Aorta (tissue), 5 donors: Measurements from ENCODE around the gene CXCR5. TPM values are rescaled to one million over a fixed set of nuclear protein-coding genes. Genes with fewer than 3 reads are reported as not detected.

Source experiments
- ATAC-seq: fragments of 200-7000 bp; cut with Tn5 transposase; one replicate; pipeline ENCODE4 v1.9.1; 2022; ENCODE audit warnings: moderate library complexity; ENCODE audit not compliant: low FRiP score
- DNase-seq, 2 donors: peaks; one replicate each; pipeline ENCODE4 v3.0.0-alpha.2; 2020
- H3K27ac ChIP-seq, 2 donors: one replicate each; pipeline ENCODE4 v1.5.1; 2013; ENCODE audit warnings: low read length in 2 of 2, mild to moderate bottlenecking in 2 of 2, moderate library complexity in 2 of 2, control low read depth in 1 of 2, inconsistent platforms in 1 of 2, low read depth in 1 of 2
- H3K27me3 ChIP-seq, 2 donors: one replicate each; pipeline ENCODE4 v1.6.1; 2013; ENCODE audit warnings: control low read depth in 1 of 2, low read length in 1 of 2, mild to moderate bottlenecking in 1 of 2, moderate library complexity in 1 of 2; ENCODE audit not compliant: insufficient read depth in 2 of 2, control insufficient read depth in 1 of 2
- H3K36me3 ChIP-seq, 2 donors: one replicate each; pipeline ENCODE4 v1.6.1; 2013; ENCODE audit warnings: control low read depth in 1 of 2, low read length in 1 of 2, mild to moderate bottlenecking in 1 of 2; ENCODE audit not compliant: insufficient read depth in 2 of 2, control insufficient read depth in 1 of 2
- H3K4me1 ChIP-seq, 2 donors: one replicate each; pipeline ENCODE4 v1.6.1; 2013; ENCODE audit warnings: low read length in 2 of 2, control low read depth in 1 of 2, mild to moderate bottlenecking in 1 of 2, moderate library complexity in 1 of 2; ENCODE audit not compliant: insufficient read depth in 2 of 2, control insufficient read depth in 1 of 2
- H3K4me3 ChIP-seq, 2 donors: one replicate each; pipeline ENCODE4 v1.5.1; 2013; ENCODE audit warnings: low read length in 2 of 2, control low read depth in 1 of 2, mild to moderate bottlenecking in 1 of 2
- H3K9me3 ChIP-seq: one replicate; pipeline ENCODE4 v1.6.1; 2013; ENCODE audit warnings: mild to moderate bottlenecking, low read length; ENCODE audit not compliant: control insufficient read depth
- WGBS, 2 donors: extraction: QIAGEN DNeasy Blood & Tissue Kit; methylation state at CpG; one replicate each; pipeline ENCODE4 v1.1.7; 2013; 5-methylcytosine and 5-hydroxymethylcytosine counted together
- intact Hi-C, 2 donors: fragments of 100-400 bp; cut with DNase I; formaldehyde crosslinking; loops; one replicate each; pipeline versions ENCODE4 v1.14.2 to v1.15.0; 2022
- polyA plus RNA-seq, 2 donors: library from polyadenylated mRNA; stranded (reverse); fragments of 200-250 nt; gene quantifications; one replicate each; pipeline ENCODE4 v1.2.3, GENCODE V29; 2013
- total RNA-seq, 2 donors: library from RNA; stranded (reverse); fragmentation: NEBNext Ultra II Directional; extraction: Animal tissue kit (Norgen Biotek cat#: 25700); gene quantifications; one replicate each; pipeline ENCODE4 v1.2.1, GENCODE V29; 2021
- donor health status: healthy with polysubstance abuse.
- donor health status: Bipolar disorder and iron deficiency.
- donor health status: DM: no; HTN: no; CAD: no.
- donor health status: DM: no; HTN: no; CAD: no.
- donor health status: DM: yes; HTN: yes; CAD: no.

The CXCR5 gene
- total and polyA plus RNA-seq, 4 donors = 0.06 to 0.69 (median 0.20) TPM

- no peaks in the 10 kb centered on the region for H3K27me3 ChIP-seq
- peak in 1 of 2 donors; percentile 75 for DNase-seq
- 95 to 96% methylated on average over 22 of the region's 22 CpGs for WGBS, 2 donors
- intact Hi-C loops = no loop called here
- H3K9me3 ChIP-seq = no peaks in the 10 kb centered on the region
- H3K36me3 ChIP-seq = peaks cover 0 to 1% of the 10 kb centered on the region in 2 donors
- no peak for ATAC-seq
- no peak overlapping the region for H3K4me3 ChIP-seq
- H3K27ac ChIP-seq = no peak overlapping the region
- H3K4me1 ChIP-seq = peaks cover 2 to 4% of the 10 kb centered on the region in 2 donors
Observed at GRCh38 chr11:118893662-118894061, 10.0 kb downstream of the CXCR5 start.

DNA sequence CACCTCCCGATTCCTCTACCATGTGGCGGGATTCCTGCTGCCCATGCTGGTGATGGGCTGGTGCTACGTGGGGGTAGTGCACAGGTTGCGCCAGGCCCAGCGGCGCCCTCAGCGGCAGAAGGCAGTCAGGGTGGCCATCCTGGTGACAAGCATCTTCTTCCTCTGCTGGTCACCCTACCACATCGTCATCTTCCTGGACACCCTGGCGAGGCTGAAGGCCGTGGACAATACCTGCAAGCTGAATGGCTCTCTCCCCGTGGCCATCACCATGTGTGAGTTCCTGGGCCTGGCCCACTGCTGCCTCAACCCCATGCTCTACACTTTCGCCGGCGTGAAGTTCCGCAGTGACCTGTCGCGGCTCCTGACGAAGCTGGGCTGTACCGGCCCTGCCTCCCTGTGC lies 10.5 kb downstream of the CXCR5 start:
- WGBS, 2 donors = 81 to 85% methylated on average over 19 of the region's 19 CpGs
- ATAC-seq = no peak
- intact Hi-C loops = no loop called here
- Histone ChIP-seq H3K4me1 (peaks cover 0 to 2% of the 10 kb centered on the region in 2 donors), H3K36me3 (peaks cover 0 to 3% of the 10 kb centered on the region in 2 donors), H3K27me3 (no peaks in the 10 kb centered on the region), H3K4me3 (no peak overlapping the region), H3K27ac (no peak overlapping the region), H3K9me3 (no peaks in the 10 kb centered on the region)
- no peak for DNase-seq

GRCh38 chr11:118895093-118896039 lies 11.7 kb downstream of the CXCR5 start:
- Histone ChIP-seq H3K9me3 (no peaks in the 10 kb centered on the region), H3K4me3 (no peak overlapping the region), H3K36me3 (peaks cover 0 to 3% of the 10 kb centered on the region in 2 donors), H3K4me1 (no peaks in the 10 kb centered on the region), H3K27ac (no peak overlapping the region), H3K27me3 (no peaks in the 10 kb centered on the region)
- WGBS, 2 donors = 64 to 68% methylated on average over 26 of the region's 26 CpGs
- no peak for ATAC-seq
- intact Hi-C loops = no loop called here
- DNase-seq = no peak

DNA sequence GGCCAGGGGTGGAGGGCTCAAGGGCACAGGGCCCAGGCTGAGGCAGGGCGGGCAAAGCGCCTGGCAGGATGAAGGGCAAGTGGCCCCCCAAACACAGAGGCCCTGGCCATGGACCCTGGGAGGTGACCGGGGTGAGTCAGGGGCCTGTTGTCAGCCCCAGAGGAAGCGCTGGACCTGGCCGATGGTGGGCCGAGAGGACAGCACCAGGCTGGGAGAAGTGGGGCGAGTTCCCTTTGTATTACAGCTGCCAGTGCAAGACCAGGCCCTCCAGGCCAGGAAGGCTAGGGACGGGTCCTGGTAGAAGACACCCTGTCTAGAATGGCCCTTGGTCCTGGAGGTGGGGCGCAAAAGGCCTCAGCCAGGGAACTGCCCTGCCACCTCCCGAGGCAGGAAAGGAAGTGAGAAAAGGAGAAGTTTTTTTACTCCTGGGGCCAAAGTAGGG lies 12.8 kb downstream of the CXCR5 start:
- ATAC-seq = no peak
- H3K27ac ChIP-seq = no peak overlapping the region
- H3K9me3 ChIP-seq = no peaks in the 10 kb centered on the region
- H3K27me3 ChIP-seq = no peaks in the 10 kb centered on the region
- intact Hi-C loops = no loop called here
- H3K36me3 ChIP-seq = peaks cover 0 to 6% of the 10 kb centered on the region in 2 donors
- H3K4me1 ChIP-seq = no peaks in the 10 kb centered on the region
- WGBS, 2 donors = 73% methylated on average over 9 to 10 of the region's 10 CpGs
- H3K4me3 ChIP-seq = no peak overlapping the region
- DNase-seq = peak in 1 of 2 donors; percentile 68

- intact Hi-C loops = no loop called here
- Histone ChIP-seq H3K27me3 (no peaks in the 10 kb centered on the region), H3K27ac (no peak overlapping the region), H3K4me1 (no peaks in the 10 kb centered on the region), H3K9me3 (no peaks in the 10 kb centered on the region), H3K4me3 (no peak overlapping the region), H3K36me3 (peaks cover 0 to 6% of the 10 kb centered on the region in 2 donors)
- no peak for ATAC-seq
- peak in 1 of 2 donors; percentile 72 for DNase-seq
- WGBS, 2 donors = 39 to 43% methylated on average over 12 of the region's 12 CpGs
Observed at GRCh38 chr11:118896921-118897591, 13.4 kb downstream of the CXCR5 start.

DNA sequence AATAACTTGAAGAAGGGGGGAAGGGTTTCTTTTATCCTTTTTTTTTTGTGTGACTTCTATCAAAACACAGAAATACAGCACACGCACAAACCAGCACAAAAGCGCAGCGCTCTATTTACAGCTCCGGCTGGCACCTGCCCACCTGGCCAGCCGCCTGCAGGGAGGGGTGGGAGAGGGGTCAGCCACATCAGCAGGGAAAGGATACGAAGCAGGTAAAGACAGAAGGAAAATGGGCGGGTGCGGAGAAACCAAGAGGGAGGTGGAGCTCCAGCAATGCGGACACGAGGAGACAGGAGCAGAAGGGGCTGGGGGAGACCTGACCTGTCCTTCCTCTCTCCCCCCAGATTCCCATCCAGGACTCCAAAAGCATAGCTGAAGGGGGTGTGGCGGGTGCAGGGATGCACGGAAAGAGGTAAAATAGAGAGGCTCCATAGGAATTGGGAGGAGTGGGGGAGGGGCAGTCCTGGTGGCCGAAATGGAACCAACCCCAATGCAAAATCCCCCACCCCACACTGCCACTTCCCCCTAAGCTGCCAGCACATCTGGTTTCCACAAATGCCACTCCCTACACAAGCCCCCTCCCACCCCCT lies 14.1 kb downstream of the CXCR5 start:
- no peaks in the 10 kb centered on the region for H3K4me1 ChIP-seq
- no peaks in the 10 kb centered on the region for H3K9me3 ChIP-seq
- no peak overlapping the region for H3K27ac ChIP-seq
- ATAC-seq = no peak
- peaks cover 0 to 11% of the 10 kb centered on the region in 2 donors for H3K36me3 ChIP-seq
- DNase-seq = no peak
- intact Hi-C loops = no loop called here
- H3K4me3 ChIP-seq = no peak overlapping the region
- no peaks in the 10 kb centered on the region for H3K27me3 ChIP-seq
- WGBS, 2 donors = 39 to 46% methylated on average over 11 to 13 of the region's 13 CpGs

DNA sequence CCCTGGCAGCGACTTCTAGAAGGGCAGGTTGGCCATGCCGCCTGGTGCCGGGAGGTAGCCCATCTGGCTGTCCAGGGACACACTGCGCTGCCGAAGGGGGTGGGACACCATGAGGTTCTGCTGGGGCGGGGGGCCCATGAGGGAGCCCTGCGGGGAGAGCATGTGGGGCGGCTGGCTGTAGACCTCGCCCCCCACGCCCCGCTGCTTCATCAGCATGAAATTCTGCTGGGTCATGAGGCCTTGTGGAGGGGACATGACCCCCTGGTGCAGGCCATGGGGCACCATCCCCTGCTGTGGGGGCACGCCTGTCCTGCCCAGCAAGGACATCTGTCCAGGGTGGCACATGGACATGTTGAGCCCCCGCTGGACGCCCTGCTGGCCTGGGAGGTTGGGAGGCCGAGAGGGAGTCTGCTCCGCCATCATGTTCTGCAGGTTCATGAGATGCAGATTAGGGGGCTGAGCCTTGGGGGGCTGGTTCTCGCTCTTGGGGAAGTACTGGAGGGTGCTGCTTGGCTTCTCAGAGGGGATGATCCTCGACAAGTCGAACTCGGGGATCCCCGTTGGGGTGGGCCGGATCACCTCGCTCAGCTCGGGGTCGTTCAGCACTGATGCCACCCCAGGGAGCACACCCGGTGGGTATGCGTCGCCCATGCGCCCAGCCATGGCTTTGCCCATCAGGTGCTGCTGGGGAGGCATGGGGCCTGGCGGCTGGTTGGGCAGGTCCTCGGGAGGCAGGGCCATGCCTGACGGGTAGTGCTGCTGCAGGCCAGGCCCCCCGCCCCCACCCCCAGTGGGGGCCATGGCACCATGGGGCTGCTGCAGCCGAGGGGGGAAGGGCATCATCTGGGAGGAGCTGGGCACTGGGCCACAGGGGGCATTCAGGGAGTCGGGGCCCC lies 15.0 kb downstream of the CXCR5 start:
- no peaks in the 10 kb centered on the region for H3K9me3 ChIP-seq
- H3K4me1 ChIP-seq = no peaks in the 10 kb centered on the region
- H3K27me3 ChIP-seq = no peaks in the 10 kb centered on the region
- DNase-seq (peak in 1 of 2 donors; percentile 73), ATAC-seq (no peak)
- intact Hi-C loops = no loop called here
- H3K4me3 ChIP-seq = no peak overlapping the region
- H3K27ac ChIP-seq = no peak overlapping the region
- H3K36me3 ChIP-seq = peaks cover 0 to 12% of the 10 kb centered on the region in 2 donors
- WGBS, 2 donors = 80% methylated on average over 32 to 35 of the region's 35 CpGs

GRCh38 chr11:118899296-118899688 lies 15.6 kb downstream of the CXCR5 start:
- intact Hi-C loops = no loop called here
- Histone ChIP-seq H3K27ac (no peak overlapping the region), H3K36me3 (peaks cover 0 to 13% of the 10 kb centered on the region in 2 donors), H3K9me3 (no peaks in the 10 kb centered on the region), H3K4me3 (no peak overlapping the region), H3K27me3 (no peaks in the 10 kb centered on the region), H3K4me1 (no peaks in the 10 kb centered on the region)
- 58 to 65% methylated on average over 6 of the region's 6 CpGs for WGBS, 2 donors
- DNase-seq = peak in 1 of 2 donors; percentile 74
- no peak for ATAC-seq
